HG02763 (cell line): ENCODE measurements around the gene GTF3C1.
A peak's percentile ranks its signal among the peaks of the same experiment; 100 is the strongest.
"Not testable (repeated sequence)": the region's sequence is repeated elsewhere in the genome, so short reads cannot be mapped to it uniquely, and the experiment has no call there.

ENCODE experiments used
- ATAC-seq: cut with Tn5 transposase; IDR thresholded peaks from one replicate; pipeline ENCODE4 v1.9.1; 2021; ENCODE audit warnings: mild to moderate bottlenecking, moderate library complexity; ENCODE audit not compliant: unreplicated experiment

Gene GTF3C1

DNA sequence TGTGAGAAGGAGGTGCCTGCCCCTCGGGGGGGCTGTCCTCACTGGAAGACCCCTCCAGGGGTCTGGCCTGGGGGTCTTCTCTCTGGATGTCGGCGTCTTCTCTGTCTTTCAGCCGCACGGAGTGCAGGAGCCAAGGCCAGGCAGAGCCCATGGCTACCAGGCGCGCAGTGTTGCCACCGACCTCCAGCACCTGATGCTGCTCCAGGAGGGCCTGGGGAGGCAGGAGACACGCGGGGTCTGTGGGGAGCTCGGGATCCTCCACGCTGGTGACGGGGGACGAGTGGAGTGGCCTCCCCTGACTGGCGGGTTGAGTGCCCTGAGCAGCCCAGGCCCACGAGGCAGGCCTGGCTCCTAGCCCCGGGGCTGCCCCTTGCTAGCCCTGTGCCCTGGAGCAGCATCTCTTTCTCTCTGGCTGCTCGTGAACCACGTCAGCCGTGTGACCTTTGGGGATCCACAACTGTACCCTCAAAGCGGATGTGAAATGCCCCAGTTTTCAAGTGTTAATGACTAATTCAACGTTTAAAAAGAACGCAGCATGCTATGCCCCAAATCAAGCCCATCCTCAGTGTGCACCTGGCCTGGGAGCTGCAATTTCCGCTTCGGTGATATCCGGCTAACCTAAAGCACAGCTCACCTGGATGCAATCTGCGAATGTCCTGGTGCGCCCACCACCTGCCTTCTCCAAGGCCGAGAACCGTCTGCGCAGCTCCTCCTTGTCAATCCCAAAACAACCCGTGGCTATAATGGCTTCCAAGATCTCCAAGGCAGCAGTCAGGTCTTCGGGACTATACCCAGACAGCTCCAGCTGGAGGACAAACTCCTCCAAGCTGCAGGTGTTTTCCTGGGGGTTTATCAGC lies 84.9 kb downstream of the GTF3C1 start:
- no peak for ATAC-seq

DNA sequence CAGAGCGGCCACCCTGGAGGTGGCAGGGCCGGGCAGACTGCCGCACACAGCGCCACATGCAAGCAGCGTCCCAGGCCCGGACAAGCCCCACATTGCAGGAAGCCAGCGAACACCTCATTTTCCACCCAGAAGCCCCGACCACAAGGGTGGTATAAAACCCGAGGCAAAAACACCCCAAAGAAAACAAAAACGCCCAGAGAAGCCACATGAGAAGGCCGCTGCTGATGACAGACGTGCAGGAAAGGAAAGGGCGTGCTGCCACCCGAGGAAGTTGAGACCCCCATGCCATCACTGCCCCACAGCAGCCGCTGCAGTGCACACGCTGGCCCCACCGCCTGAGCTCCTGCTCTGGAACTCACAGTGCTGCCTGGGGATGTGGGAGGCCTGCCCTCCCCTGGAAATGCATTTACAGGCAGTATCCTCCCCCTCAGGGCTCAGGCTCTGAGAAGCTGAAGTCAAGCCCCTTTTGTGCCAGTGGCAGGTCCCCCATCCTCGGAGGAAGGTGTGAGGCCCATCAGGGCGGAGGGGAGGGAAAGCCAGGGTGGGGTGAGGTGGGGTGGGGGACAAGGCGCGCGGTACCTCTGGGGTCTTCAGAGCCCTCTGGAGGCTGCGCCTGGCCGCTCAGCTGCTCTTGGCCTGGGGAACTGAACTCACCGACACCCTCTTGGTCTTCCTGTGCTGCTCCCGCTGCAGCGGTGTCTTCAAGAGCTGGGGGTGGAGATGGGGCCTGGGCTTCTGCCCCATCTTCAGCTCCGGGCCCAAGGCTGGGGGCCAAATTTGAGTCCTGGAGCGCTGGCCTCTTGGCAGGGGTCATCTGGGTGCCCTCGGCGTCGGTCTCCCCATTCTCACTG lies 85.7 kb downstream of the GTF3C1 start:
- ATAC-seq = no peak

DNA sequence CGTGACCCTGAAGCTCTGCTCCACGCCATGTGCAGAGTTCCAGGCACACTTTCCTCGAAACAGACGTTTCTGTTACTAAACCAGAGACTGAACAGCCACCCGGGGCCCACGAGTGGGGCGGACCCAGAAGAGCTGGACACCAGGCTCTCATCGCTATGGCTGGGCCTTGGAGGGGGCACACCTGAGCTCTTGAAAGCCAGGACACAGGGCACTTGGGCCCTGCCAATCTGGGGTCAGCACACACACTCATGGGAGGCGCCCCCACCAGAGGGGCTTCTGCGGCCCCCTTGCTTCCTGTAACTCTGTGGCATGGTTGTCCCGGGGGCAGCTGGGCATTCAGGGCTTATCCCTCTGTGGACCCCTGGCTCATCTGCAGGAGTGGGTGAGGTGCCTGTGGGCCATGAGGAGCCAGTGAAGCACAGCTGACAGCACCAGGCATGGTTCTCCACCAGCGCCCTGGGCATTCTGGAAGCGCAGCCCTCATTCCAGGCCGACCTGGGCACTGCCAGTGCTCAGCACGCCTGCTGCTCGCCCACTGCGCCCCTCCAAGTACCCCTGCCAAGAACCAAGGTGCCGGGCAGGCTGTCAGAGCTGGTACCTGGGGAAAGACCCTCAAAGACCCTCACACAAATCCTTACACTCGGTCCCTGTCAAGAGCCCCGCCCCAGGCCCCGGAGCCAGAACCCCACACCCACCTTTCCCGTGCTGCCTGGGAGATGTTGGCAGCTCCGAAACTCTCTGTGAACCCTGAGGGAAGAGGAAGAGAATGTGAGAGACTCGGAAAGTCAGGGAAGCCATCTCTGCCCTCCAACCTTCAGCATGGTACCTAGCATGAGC lies 86.6 kb downstream of the GTF3C1 start:
- ATAC-seq = no peak

DNA sequence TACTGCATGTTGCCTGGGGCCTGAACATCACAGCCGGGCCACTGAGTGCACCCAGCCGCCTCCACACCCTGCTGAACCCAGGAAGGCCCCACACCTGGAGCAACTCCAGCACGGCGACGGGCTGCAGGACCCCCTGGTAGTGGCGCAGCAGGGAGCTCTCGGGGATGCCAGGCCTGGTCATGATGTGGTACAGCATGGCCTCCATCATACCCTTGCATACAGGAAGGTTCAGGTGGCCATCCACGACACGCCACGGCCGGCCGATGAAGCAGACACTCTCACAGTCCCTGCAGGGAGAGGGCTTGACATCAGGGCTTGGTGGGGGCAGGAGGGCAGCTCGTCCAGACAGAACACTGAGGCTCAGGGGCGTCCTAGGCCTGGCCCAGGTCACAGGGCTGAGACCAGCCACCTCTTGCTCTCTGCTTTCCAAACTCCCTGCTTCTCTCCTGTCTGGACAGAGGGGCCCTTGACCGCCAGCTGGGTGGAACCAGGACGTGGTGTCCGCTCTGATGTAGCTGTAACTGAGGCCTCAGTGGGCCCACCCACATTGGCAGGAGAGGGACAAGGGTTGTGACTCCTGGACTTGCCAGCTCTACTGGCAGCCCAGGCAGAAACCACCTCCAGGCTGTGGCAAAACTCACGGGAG lies 87.4 kb downstream of the GTF3C1 start:
- ATAC-seq = no peak

GRCh38 chr16:27461483-27462171 lies 88.1 kb downstream of the GTF3C1 start:
- ATAC-seq = no peak

- no peak for ATAC-seq
Observed at GRCh38 chr16:27460663-27461482, 88.8 kb downstream of the GTF3C1 start.

- ATAC-seq = no peak
Observed at GRCh38 chr16:27460213-27460612, 89.5 kb downstream of the GTF3C1 start.

DNA sequence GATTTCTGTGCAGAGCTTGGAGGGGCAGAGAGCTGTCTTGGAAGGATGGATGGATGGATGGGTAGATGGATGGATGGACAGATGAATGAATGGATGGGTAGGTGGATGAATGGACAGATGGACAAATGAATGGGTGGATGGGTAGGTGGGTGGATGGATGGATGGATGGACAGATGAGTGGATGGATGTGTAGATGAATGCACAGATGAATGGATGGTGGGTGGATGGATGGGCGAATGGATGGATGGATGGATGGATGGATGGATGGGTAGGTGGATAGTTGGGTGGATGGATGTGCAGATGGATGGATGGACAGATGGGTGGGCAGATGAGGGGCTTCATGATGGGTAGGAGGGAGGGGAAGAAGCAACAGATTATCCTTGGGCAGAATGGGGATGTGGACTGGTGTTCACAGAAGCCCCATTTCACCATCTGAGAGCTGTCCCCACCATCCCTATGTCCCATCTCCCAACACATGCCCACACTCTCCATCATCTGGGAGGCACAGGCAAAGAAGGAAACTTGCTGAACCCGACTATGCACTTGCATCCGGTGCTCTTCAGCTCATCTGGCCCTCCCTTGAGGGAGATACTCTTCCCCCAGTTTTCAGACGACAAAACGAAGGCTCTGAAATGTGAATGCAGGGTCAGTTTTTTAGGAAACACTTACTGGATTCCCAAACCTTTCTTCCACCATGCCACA lies 90.6 kb downstream of the GTF3C1 start:
- ATAC-seq = no peak

- ATAC-seq = no peak
Observed at GRCh38 chr16:27458258-27458657, 91.5 kb downstream of the GTF3C1 start.

GRCh38 chr16:27457605-27457900 lies 92.2 kb downstream of the GTF3C1 start:
- not testable (repeated sequence) for ATAC-seq

- no peak for ATAC-seq
Observed at GRCh38 chr16:27455700-27456099, 94.0 kb downstream of the GTF3C1 start.

- no peak for ATAC-seq
Observed at GRCh38 chr16:27453494-27453825, 96.3 kb downstream of the GTF3C1 start.

DNA sequence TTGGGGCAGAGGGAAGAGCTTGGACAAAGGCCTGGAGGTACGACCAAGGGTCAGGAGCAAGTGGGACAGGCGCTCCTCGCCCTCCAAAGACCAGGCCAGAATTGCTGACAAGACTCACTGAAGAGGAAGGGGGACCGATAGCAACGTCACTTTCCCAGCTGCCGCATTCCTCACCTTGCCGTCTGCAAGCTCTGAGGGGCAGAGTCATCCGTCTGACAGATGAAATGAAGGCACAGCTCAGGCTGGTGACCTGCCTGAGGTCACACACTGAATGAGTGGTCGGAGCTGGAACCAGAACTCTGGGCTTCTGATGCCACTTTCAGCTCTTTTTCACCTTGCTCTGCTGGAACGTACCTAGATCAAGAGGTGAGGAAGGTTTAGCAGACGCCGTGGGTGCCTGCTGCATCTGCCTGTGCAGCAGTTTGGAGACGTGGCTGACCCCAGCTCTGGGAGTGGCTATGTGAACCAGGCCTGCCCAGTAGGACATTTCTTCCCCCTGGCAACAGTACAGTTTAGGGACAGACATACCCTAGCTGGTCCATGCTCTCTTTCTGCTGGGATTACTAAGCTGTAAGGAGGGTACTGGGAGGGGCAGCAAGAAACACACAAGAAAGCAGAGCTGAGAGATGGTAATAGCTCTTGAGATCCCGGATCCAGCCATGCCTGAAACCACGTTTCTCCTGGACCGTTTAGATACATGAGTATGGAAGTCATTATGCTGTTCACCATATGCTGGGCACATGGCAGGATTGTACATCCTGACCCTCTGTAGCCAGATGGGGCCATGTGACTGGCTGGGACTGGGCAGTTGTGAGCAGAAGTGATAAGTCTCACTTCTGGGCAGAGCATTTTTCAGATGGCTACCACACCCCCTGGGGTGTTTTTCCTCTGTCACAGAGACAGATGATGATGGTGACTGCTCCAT lies 96.9 kb downstream of the GTF3C1 start:
- no peak for ATAC-seq

DNA sequence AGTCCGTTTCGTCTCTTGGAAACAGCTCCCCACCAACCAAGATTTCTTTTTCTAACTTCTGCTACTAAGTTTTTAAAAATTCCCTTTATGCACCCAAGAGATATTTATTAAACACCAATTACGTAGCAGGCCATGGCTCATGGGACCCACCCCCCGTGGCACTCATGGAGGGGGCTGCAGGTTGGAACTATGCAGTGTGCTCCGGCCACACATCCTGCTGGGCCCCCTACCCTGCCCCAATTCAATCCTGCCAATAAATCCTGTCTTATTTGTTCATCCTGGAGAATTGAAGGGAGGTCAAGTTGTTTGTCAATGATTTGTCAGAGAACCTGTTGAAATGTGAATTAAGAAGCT lies 99.5 kb downstream of the GTF3C1 start:
- no peak for ATAC-seq

GRCh38 chr16:27449434-27450195 lies 100.1 kb downstream of the GTF3C1 start:
- peak; percentile 41 for ATAC-seq

DNA sequence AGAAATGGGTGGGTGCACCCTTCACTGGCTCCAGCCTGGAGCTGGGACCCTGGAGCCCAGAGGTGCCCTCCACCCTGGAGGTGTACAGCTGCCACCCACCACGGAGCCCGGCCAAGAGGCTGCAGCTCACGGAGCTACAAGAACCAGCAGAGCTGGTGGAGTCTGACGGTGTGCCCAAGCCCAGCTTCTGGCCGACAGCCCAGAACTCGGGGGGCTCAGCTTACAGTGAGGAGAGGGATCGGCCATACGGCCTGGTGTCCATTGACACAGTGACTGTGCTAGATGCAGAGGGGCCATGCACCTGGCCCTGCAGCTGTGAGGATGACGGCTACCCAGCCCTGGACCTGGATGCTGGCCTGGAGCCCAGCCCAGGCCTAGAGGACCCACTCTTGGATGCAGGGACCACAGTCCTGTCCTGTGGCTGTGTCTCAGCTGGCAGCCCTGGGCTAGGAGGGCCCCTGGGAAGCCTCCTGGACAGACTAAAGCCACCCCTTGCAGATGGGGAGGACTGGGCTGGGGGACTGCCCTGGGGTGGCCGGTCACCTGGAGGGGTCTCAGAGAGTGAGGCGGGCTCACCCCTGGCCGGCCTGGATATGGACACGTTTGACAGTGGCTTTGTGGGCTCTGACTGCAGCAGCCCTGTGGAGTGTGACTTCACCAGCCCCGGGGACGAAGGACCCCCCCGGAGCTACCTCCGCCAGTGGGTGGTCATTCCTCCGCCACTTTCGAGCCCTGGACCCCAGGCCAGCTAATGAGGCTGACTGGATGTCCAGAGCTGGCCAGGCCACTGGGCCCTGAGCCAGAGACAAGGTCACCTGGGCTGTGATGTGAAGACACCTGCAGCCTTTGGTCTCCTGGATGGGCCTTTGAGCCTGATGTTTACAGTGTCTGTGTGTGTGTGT lies 100.9 kb downstream of the GTF3C1 start:
- no peak for ATAC-seq
